Keratinocyte (primary cell): ENCODE measurements around the gene SYNJ2. TPM values are rescaled to one million over a fixed set of nuclear protein-coding genes. Genes with fewer than 3 reads are reported as not detected.

ENCODE experiments used
- DNase-seq: peaks from one replicate; pipeline ENCODE4 v3.0.0-alpha.2; 2011; ENCODE audit warnings: low read depth, missing footprints, low spot score
- FAIRE-seq: peaks from 2 replicates; lab custom pipeline; 2011; peaks lifted over from hg19 to GRCh38; lab: Jason Lieb, UNC
- H2AFZ ChIP-seq: 2 replicates; pipeline ENCODE4 v1.6.0; 2012; ENCODE audit warnings: low read length, control low read depth, inconsistent platforms; ENCODE audit not compliant: control insufficient read depth
- H3K27ac ChIP-seq: 2 replicates; pipeline ENCODE4 v1.5.1; 2011; ENCODE audit warnings: low read length; ENCODE audit not compliant: control insufficient read depth, insufficient read depth
- H3K27me3 ChIP-seq: 3 replicates; pipeline ENCODE4 v1.6.0; 2011; ENCODE audit warnings: low read length; ENCODE audit not compliant: control insufficient read depth, insufficient read depth; ENCODE audit errors: extremely low read depth
- H3K36me3 ChIP-seq, 2 experiments: 2 replicates in 1 of 2; 3 replicates in 1 of 2; pipeline ENCODE4 v1.5.1; 2011; ENCODE audit warnings: low read length in 2 of 2, mild to moderate bottlenecking in 1 of 2; ENCODE audit not compliant: control insufficient read depth in 2 of 2, insufficient read depth in 2 of 2; ENCODE audit errors: extremely low read depth in 1 of 2
- H3K4me1 ChIP-seq: 3 replicates; pipeline ENCODE4 v1.5.1; 2011; ENCODE audit warnings: low read length; ENCODE audit not compliant: control insufficient read depth, insufficient read depth; ENCODE audit errors: extremely low read depth
- H3K4me2 ChIP-seq: 3 replicates; pipeline ENCODE4 v1.6.0; 2011; ENCODE audit warnings: low read depth, low read length; ENCODE audit not compliant: control insufficient read depth, insufficient read depth; ENCODE audit errors: extremely low read depth
- H3K4me3 ChIP-seq, 3 experiments: fragments of 200-600 bp in 1 of 3; sonication (generic) in 1 of 3; 2 replicates in 2 of 3; 3 replicates in 1 of 3; pipeline ENCODE4 v1.5.1; 2011 to 2016; ENCODE audit warnings: low read length in 3 of 3, mild to moderate bottlenecking in 3 of 3, control low read depth in 2 of 3, inconsistent platforms in 1 of 3, low read depth in 1 of 3, mixed read lengths in 1 of 3, mixed run types in 1 of 3, moderate library complexity in 1 of 3; ENCODE audit not compliant: control insufficient read depth in 2 of 3, insufficient read depth in 2 of 3; ENCODE audit errors: extremely low read depth in 1 of 3
- H3K79me2 ChIP-seq: 2 replicates; pipeline ENCODE4 v1.6.0; 2012; ENCODE audit warnings: low read length; ENCODE audit not compliant: control insufficient read depth, insufficient read depth
- H3K9ac ChIP-seq: 3 replicates; pipeline ENCODE4 v1.6.0; 2011; ENCODE audit warnings: low read length; ENCODE audit not compliant: control insufficient read depth, insufficient read depth; ENCODE audit errors: extremely low read depth
- H3K9me1 ChIP-seq: 3 replicates; pipeline ENCODE4 v1.6.0; 2011; ENCODE audit warnings: low read length; ENCODE audit not compliant: control insufficient read depth, insufficient read depth; ENCODE audit errors: extremely low read depth
- H3K9me3 ChIP-seq: 2 replicates; pipeline ENCODE4 v1.5.1; 2012; ENCODE audit warnings: low read depth, low read length; ENCODE audit not compliant: control insufficient read depth
- H4K20me1 ChIP-seq: 3 replicates; pipeline ENCODE4 v1.6.0; 2011; ENCODE audit warnings: low read length; ENCODE audit not compliant: control insufficient read depth, insufficient read depth; ENCODE audit errors: extremely low read depth
- EZH2 ChIP-seq: IDR thresholded peaks from one replicate; pipeline ENCODE4 v1.6.1; 2012; ENCODE audit warnings: inconsistent platforms, mild to moderate bottlenecking, low read length, moderate library complexity
- dilution Hi-C: fragments of 300-500 bp; cut with MboI; formaldehyde crosslinking; loops from one replicate; pipeline ENCODE4 v1.7.0; 2020; ENCODE audit warnings: low sequenced_read_pairs; ENCODE audit not compliant: extremely low pct_ligation_motif_present
- polyA plus RNA-seq, 5 experiments: library from polyadenylated mRNA; depleted of rRNA in 3 of 5; stranded (reverse) in 3 of 5; stranded (forward) in 1 of 5; unstranded in 1 of 5; fragments of >200 nt; gene quantifications; 1 replicate in 1 of 5; 2 replicates in 3 of 5; 3 replicates in 1 of 5; pipeline versions ENCODE4 v1.2.1 to v1.2.3, GENCODE V29; 2011 to 2012; ENCODE audit warnings: missing spikeins in 2 of 5, low read depth in 1 of 5, low replicate concordance in 1 of 5
- TF ChIP-seq, protein P1 (sequence below), 3 experiments: IDR thresholded peaks in 1 of 3; conservative IDR thresholded peaks in 1 of 3; optimal IDR thresholded peaks in 1 of 3; 2 replicates in 2 of 3; 3 replicates in 1 of 3; pipeline versions ENCODE3 to v1.5.1; 2011; ENCODE audit warnings: low read length in 3 of 3, mild to moderate bottlenecking in 3 of 3, moderate library complexity in 2 of 3, control low read depth in 1 of 3, inconsistent platforms in 1 of 3; ENCODE audit not compliant: insufficient read depth in 2 of 3; ENCODE audit errors: extremely low read depth in 1 of 3

Gene SYNJ2
- polyA plus RNA-seq, 1 donor (not counting 4 experiments of a cell fraction or from before 2014, with no cell fraction given), result 8.6 TPM

GRCh38 chr6:158044525-158044888 is 62.8 kb downstream of the SYNJ2 start:
- Histone ChIP-seq H3K36me3 (peaks cover 0 to 10% of the 10 kb centered on the region in 2 experiments), H3K4me3 (no peak overlapping the region), H3K9ac (no peak overlapping the region), H3K27me3 (no peaks in the 10 kb centered on the region), H4K20me1 (no peaks in the 10 kb centered on the region), H3K9me3 (peaks cover 5% of the 10 kb centered on the region), H3K4me2 (no peak overlapping the region), H3K9me1 (no peaks in the 10 kb centered on the region), H3K79me2 (no peaks in the 10 kb centered on the region), H2AFZ (no peak overlapping the region), H3K27ac (no peak overlapping the region), H3K4me1 (peaks cover 35% of the 10 kb centered on the region)
- dilution Hi-C loops, result no loop called here
- DNase-seq, result no peak
- no peak for FAIRE-seq
- TF ChIP-seq EZH2, result no peak
- TF ChIP-seq, protein P1, sequence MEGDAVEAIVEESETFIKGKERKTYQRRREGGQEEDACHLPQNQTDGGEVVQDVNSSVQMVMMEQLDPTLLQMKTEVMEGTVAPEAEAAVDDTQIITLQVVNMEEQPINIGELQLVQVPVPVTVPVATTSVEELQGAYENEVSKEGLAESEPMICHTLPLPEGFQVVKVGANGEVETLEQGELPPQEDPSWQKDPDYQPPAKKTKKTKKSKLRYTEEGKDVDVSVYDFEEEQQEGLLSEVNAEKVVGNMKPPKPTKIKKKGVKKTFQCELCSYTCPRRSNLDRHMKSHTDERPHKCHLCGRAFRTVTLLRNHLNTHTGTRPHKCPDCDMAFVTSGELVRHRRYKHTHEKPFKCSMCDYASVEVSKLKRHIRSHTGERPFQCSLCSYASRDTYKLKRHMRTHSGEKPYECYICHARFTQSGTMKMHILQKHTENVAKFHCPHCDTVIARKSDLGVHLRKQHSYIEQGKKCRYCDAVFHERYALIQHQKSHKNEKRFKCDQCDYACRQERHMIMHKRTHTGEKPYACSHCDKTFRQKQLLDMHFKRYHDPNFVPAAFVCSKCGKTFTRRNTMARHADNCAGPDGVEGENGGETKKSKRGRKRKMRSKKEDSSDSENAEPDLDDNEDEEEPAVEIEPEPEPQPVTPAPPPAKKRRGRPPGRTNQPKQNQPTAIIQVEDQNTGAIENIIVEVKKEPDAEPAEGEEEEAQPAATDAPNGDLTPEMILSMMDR (optimal IDR thresholded peaks at IDR 0.05 in 1 of 3, IDR thresholded peaks at IDR 0.05 in 1 of 3, conservative IDR thresholded peaks at IDR 0.05 in 1 of 3; ENCODE audit: extremely low read depth in 1 of 3, insufficient read depth in 2 of 3, low read length in 3 of 3), result no peak

DNA sequence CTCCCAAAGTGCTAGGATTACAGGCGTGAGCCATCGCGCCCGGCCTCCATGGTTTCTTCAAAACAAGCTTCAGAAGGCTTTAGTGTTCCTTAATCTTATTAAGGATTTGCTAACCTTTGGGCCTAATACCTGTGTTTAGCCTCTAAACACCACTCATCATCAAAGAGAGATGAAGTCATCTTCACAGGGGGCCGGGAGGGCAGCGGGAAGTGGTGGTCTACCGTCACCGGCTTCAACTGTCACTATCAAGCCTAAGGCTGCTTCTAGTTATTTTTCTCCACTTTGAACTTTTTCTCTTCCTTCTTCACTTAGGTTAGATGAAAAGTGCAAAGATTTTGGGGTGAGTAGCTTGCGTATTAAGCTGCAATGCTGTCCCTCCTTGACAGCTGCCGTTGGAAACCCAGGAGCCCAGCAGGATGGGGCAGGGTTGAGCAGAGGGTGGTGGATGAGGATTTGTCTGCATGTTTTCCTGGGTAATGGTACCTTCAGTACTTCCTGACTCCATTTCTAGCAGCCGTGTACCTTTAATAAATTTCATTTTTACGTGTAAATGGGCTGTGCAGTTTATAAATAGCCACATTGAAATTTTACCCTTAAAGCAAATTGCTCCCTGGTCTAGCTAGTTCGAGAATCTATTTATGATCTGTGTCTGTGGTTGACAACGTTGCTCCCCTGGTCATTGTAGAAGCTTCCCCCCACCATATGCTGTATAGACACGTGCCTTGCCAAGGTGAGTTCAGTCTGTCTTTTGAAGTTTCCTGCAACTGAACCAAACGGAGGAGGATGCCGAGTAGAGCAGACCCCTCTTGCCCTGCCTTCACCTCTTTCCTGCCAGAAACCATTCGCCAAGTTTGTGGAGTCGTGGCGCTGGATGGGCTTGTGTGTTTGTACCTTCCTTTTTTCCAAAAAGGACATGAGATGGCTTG is 64.8 kb downstream of the SYNJ2 start:
- Histone ChIP-seq H3K36me3 (peaks cover 0 to 10% of the 10 kb centered on the region in 2 experiments), H4K20me1 (no peaks in the 10 kb centered on the region), H3K79me2 (no peaks in the 10 kb centered on the region), H3K4me1 (peaks cover 28% of the 10 kb centered on the region), H3K27ac (no peak overlapping the region), H3K27me3 (no peaks in the 10 kb centered on the region), H2AFZ (no peak overlapping the region), H3K4me2 (no peak overlapping the region), H3K9me3 (peaks cover 8% of the 10 kb centered on the region), H3K4me3 (no peak overlapping the region), H3K9ac (no peak overlapping the region), H3K9me1 (no peaks in the 10 kb centered on the region)
- no peak for DNase-seq
- TF ChIP-seq, protein P1 (optimal IDR thresholded peaks at IDR 0.05 in 1 of 3, IDR thresholded peaks at IDR 0.05 in 1 of 3, conservative IDR thresholded peaks at IDR 0.05 in 1 of 3; ENCODE audit: extremely low read depth in 1 of 3, insufficient read depth in 2 of 3, low read length in 3 of 3), result no peak
- no peak for TF ChIP-seq EZH2
- dilution Hi-C loops, result no loop called here
- no peak for FAIRE-seq
